Sigmoid colon (tissue), 4 donors: ENCODE measurements around the gene SKAP1.

ENCODE experiments used
- EP300 ChIP-seq, 4 donors: sonication (generic); formaldehyde crosslinking; IDR thresholded peaks; one replicate each; pipeline ENCODE4 v1.6.1; 2017; ENCODE audit warnings: antibody characterized with exemption in 4 of 4
- POLR2A ChIP-seq, 2 donors: fragments of 450-650 bp; IDR thresholded peaks; one replicate each; pipeline ENCODE4 v1.6.1; 2016; ENCODE audit warnings: antibody characterized with exemption in 2 of 2, mild to moderate bottlenecking in 2 of 2, moderate library complexity in 2 of 2
- POLR2AphosphoS5 ChIP-seq, 4 donors: sonication (generic); formaldehyde crosslinking; IDR thresholded peaks; one replicate each; pipeline ENCODE4 v1.6.1; 2017; ENCODE audit warnings: antibody characterized with exemption in 4 of 4
- TF ChIP-seq, protein P1 (sequence below), 4 experiments: fragments of 450-650 bp in 3 of 4; fragments of 200-600 bp in 1 of 4; IDR thresholded peaks; one replicate each; pipeline ENCODE4 v1.5.1; 2016 to 2019; ENCODE audit warnings: antibody characterized with exemption in 4 of 4, mild to moderate bottlenecking in 3 of 4, moderate library complexity in 2 of 4

DNA sequence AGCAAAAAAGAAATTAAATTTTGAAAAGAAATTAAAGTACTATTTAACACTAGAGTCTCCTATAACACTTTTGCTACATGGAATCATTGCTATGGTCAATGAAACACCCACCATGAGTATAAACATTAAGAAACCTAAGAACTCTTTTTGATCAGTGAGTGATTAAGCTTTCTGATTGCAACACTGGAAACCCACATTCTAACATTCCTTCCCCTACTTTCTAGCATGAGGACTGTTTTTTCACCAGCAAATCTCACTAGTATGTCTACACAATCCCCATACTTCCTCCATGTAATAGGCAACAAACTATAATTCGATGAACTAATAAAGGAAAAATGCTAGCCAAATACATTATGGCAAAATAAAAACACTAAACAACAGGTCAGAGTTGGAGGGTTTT is 54.7 kb downstream of the SKAP1 start:
- TF ChIP-seq POLR2AphosphoS5 (IDR thresholded peaks at IDR 0.05) (no peak), POLR2A (IDR thresholded peaks at IDR 0.05) (no peak), EP300 (IDR thresholded peaks at IDR 0.05) (no peak)
- TF ChIP-seq, protein P1, sequence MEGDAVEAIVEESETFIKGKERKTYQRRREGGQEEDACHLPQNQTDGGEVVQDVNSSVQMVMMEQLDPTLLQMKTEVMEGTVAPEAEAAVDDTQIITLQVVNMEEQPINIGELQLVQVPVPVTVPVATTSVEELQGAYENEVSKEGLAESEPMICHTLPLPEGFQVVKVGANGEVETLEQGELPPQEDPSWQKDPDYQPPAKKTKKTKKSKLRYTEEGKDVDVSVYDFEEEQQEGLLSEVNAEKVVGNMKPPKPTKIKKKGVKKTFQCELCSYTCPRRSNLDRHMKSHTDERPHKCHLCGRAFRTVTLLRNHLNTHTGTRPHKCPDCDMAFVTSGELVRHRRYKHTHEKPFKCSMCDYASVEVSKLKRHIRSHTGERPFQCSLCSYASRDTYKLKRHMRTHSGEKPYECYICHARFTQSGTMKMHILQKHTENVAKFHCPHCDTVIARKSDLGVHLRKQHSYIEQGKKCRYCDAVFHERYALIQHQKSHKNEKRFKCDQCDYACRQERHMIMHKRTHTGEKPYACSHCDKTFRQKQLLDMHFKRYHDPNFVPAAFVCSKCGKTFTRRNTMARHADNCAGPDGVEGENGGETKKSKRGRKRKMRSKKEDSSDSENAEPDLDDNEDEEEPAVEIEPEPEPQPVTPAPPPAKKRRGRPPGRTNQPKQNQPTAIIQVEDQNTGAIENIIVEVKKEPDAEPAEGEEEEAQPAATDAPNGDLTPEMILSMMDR (IDR thresholded peaks at IDR 0.05) = no peak
